ENCODE results near the gene GSTM1.
A peak's percentile ranks its signal among the peaks of the same experiment; 100 is the strongest.
"Not testable (repeated sequence)": the region's sequence is repeated elsewhere in the genome, so short reads cannot be mapped to it uniquely, and the experiment has no call there.

Gene GSTM1

GRCh38 chr1:109660691-109661026, 27.0 kb upstream of the GSTM1 start:
- DNase-seq: not testable (repeated sequence)

- no peak for DNase-seq
Measured at GRCh38 chr1:109661391-109661790, 26.2 kb upstream of the GSTM1 start.

GRCh38 chr1:109664671-109665070, 22.9 kb upstream of the GSTM1 start:
- no peak for DNase-seq

GRCh38 chr1:109667452-109668122, 20.0 kb upstream of the GSTM1 start, which contains the start of gene GSTM2:
Gene GSTM2 (plus strand): TSS chr1:109668057. CDS start chr1:109668116, 59 bp downstream.
- peak; percentile 96 for DNase-seq

GRCh38 chr1:109668123-109668775, 19.4 kb upstream of the GSTM1 start:
- DNase-seq: no peak

- DNase-seq: peak; percentile 0
Measured at GRCh38 chr1:109669246-109669948, 18.2 kb upstream of the GSTM1 start.

- peak; percentile 0 for DNase-seq
Measured at GRCh38 chr1:109669949-109670302, 17.7 kb upstream of the GSTM1 start.

GRCh38 chr1:109671067-109671466, 16.6 kb upstream of the GSTM1 start:
- DNase-seq: peak; percentile 0

GRCh38 chr1:109673861-109674260, 13.8 kb upstream of the GSTM1 start:
- DNase-seq: not testable (repeated sequence)

GRCh38 chr1:109676683-109677381, 10.8 kb upstream of the GSTM1 start:
- DNase-seq: not testable (repeated sequence)

GRCh38 chr1:109677459-109677858, 10.2 kb upstream of the GSTM1 start:
- DNase-seq: no peak

GRCh38 chr1:109678637-109679036, 9.0 kb upstream of the GSTM1 start:
- DNase-seq: not testable (repeated sequence)

- not testable (repeated sequence) for DNase-seq
Measured at GRCh38 chr1:109684777-109685176, 2.8 kb upstream of the GSTM1 start.

- DNase-seq: not testable (repeated sequence)
Measured at GRCh38 chr1:109685399-109685798, 2.2 kb upstream of the GSTM1 start.

GRCh38 chr1:109685890-109686289, 1.7 kb upstream of the GSTM1 start:
- DNase-seq: not testable (repeated sequence)

- not testable (repeated sequence) for DNase-seq
Measured at GRCh38 chr1:109687109-109687508, 508 bp upstream of the GSTM1 start.

- no peak for DNase-seq
Measured at GRCh38 chr1:109689844-109690405, 2.3 kb downstream of the GSTM1 start.

- DNase-seq: no peak
Measured at GRCh38 chr1:109691759-109692158, 4.1 kb downstream of the GSTM1 start.

GRCh38 chr1:109694400-109694799, 6.8 kb downstream of the GSTM1 start:
- not testable (repeated sequence) for DNase-seq

GRCh38 chr1:109695138-109695537, 7.5 kb downstream of the GSTM1 start:
- DNase-seq: not testable (repeated sequence)

GRCh38 chr1:109697066-109697465, 9.4 kb downstream of the GSTM1 start:
- DNase-seq: no peak

GRCh38 chr1:109697861-109698260, 10.2 kb downstream of the GSTM1 start:
- DNase-seq: not testable (repeated sequence)

- DNase-seq: peak; percentile 0
Measured at GRCh38 chr1:109702940-109703339, 15.3 kb downstream of the GSTM1 start.

Measured in eye (tissue), 1 donor.